A549 treated with CORT108297 at 1 μM for 4 hours (cell line): ENCODE data around the gene SYNDIG1L. TPM values are rescaled to one million over a fixed set of nuclear protein-coding genes. Genes with fewer than 3 reads are reported as not detected.

Source experiments
- total RNA-seq: library from RNA; stranded (reverse); fragments of 200-300 nt; extraction: Qiagen RNA extraction; gene quantifications from 5 replicates; pipeline ENCODE4 v1.2.3, GENCODE V29; 2022

SYNDIG1L gene
- total RNA-seq, result 0.05 TPM in 1 of 5 replicates, not detected in the others

GRCh38 chr14:74426202-74426582, at the start of gene SYNDIG1L:
SYNDIG1L (minus strand) TSS chr14:74426210; CDS start chr14:74409744, 16,466 bp downstream.

Other genes starting within 250 kb of the SYNDIG1L start
- gene VSX2, start 186.8 kb downstream of the SYNDIG1L start, total RNA-seq, result not detected in 5 replicates
- 26.8 to 38.4 TPM (median 35.6 TPM) in 5 replicates for gene ABCD4, start 123.3 kb downstream of the SYNDIG1L start, total RNA-seq
- not detected in 5 replicates for gene VRTN, start 77.7 kb downstream of the SYNDIG1L start, total RNA-seq
- gene NPC2, start 67.1 kb upstream of the SYNDIG1L start, total RNA-seq, result 221 to 331 TPM (median 238 TPM) in 5 replicates
- gene ISCA2, start 67.6 kb upstream of the SYNDIG1L start, total RNA-seq, result 37.9 to 47.9 TPM (median 45.4 TPM) in 5 replicates
- 9.9 to 14.2 TPM (median 11.0 TPM) in 5 replicates for gene LTBP2, start 186.0 kb upstream of the SYNDIG1L start, total RNA-seq